HepG2 (cell line): ENCODE measurements around the gene ZNF530. TPM values are rescaled to one million over a fixed set of nuclear protein-coding genes. Genes with fewer than 3 reads are reported as not detected.

Experiments used
- MEIS1 ChIP-seq: sonication (generic); formaldehyde crosslinking; IDR thresholded peaks from 2 replicates; pipeline ENCODE4 v1.9.0; 2021; ENCODE audit warnings: mild to moderate bottlenecking, missing genetic modification reagents, moderate library complexity, borderline replicate concordance
- MZF1 ChIP-seq: sonication (generic); formaldehyde crosslinking; IDR thresholded peaks from 2 replicates; pipeline ENCODE4 v1.8.1; 2023; ENCODE audit warnings: mild to moderate bottlenecking, missing genetic modification reagents, borderline replicate concordance
- RORA ChIP-seq: sonication (generic); formaldehyde crosslinking; IDR thresholded peaks from 2 replicates; pipeline ENCODE4 v1.5.0; 2020; ENCODE audit warnings: mild to moderate bottlenecking, missing genetic modification reagents, moderate library complexity
- SMAD1 ChIP-seq: sonication (generic); formaldehyde crosslinking; IDR thresholded peaks from 2 replicates; pipeline ENCODE4 v1.4.0; 2020; ENCODE audit warnings: missing genetic modification reagents, low read depth, mild to moderate bottlenecking, borderline replicate concordance
- SRY ChIP-seq: sonication (generic); formaldehyde crosslinking; IDR thresholded peaks from 2 replicates; pipeline ENCODE4 v1.8.0; 2022; ENCODE audit warnings: mild to moderate bottlenecking, missing genetic modification reagents
- TBX2 ChIP-seq: sonication (generic); formaldehyde crosslinking; IDR thresholded peaks from 2 replicates; pipeline ENCODE4 v1.5.0; 2020; ENCODE audit warnings: missing genetic modification reagents, mild to moderate bottlenecking, borderline replicate concordance
- ZNF253 ChIP-seq: sonication (generic); formaldehyde crosslinking; IDR thresholded peaks from 2 replicates; pipeline ENCODE4 v1.8.0; 2022; ENCODE audit warnings: mild to moderate bottlenecking, missing genetic modification reagents, borderline replicate concordance
- ZNF562 ChIP-seq: sonication (generic); formaldehyde crosslinking; IDR thresholded peaks from 2 replicates; pipeline ENCODE4 v1.8.0; 2022; ENCODE audit warnings: missing genetic modification reagents, borderline replicate concordance
- ZNF567 ChIP-seq: sonication (generic); formaldehyde crosslinking; IDR thresholded peaks from 2 replicates; pipeline ENCODE4 v1.8.1; 2023; ENCODE audit warnings: mild to moderate bottlenecking, missing genetic modification reagents, borderline replicate concordance
- polyA plus RNA-seq, 8 experiments: library from polyadenylated mRNA; depleted of rRNA in 3 of 8; stranded (reverse) in 7 of 8; unstranded in 1 of 8; fragments of >200 nt; fragmentation: Illumina TruSeq in 4 of 8; extraction: Trizol in 4 of 8; gene quantifications; 2 replicates each; pipeline versions ENCODE4 v1.2.1 to v1.2.3, GENCODE V29; 2011 to 2016; ENCODE audit warnings: low read depth in 4 of 8, missing spikeins in 1 of 8, mixed read lengths in 1 of 8; ENCODE audit not compliant: insufficient read depth in 1 of 8
- total RNA-seq, 5 experiments: library from RNA; depleted of rRNA; stranded (reverse); fragments of >200 nt; fragmentation: Illumina TruSeq; extraction: Trizol; gene quantifications; 2 replicates each; pipeline ENCODE4 v1.2.3, GENCODE V29; 2016; ENCODE audit warnings: low read depth in 1 of 5
- TF ChIP-seq, protein P1 (sequence below): sonication (generic); formaldehyde crosslinking; IDR thresholded peaks from 2 replicates; pipeline ENCODE4 v1.9.0; 2021; ENCODE audit warnings: mild to moderate bottlenecking, missing genetic modification reagents
- TF ChIP-seq, protein P2 (sequence below): sonication (generic); formaldehyde crosslinking; IDR thresholded peaks from 2 replicates; pipeline ENCODE4 v1.4.0; 2020; ENCODE audit warnings: missing genetic modification reagents, mild to moderate bottlenecking, borderline replicate concordance
- TF ChIP-seq, protein P3 (sequence below): sonication (generic); formaldehyde crosslinking; IDR thresholded peaks from 2 replicates; pipeline ENCODE4 v1.4.0; 2020; ENCODE audit warnings: missing genetic modification reagents
- TF ChIP-seq, protein P4 (sequence below): sonication (generic); formaldehyde crosslinking; IDR thresholded peaks from 2 replicates; pipeline ENCODE4 v1.4.0; 2020; ENCODE audit warnings: missing genetic modification reagents
- TF ChIP-seq, protein P5 (sequence below): sonication (generic); formaldehyde crosslinking; IDR thresholded peaks from 2 replicates; pipeline ENCODE4 v1.8.1; 2023; ENCODE audit warnings: mild to moderate bottlenecking, missing genetic modification reagents

The ZNF530 gene
- total and polyA plus RNA-seq, 2 of the 13 experiments (the other 11 are each of a cell fraction or from before 2014, with no cell fraction given), result 1.1 to 7.8 TPM

DNA sequence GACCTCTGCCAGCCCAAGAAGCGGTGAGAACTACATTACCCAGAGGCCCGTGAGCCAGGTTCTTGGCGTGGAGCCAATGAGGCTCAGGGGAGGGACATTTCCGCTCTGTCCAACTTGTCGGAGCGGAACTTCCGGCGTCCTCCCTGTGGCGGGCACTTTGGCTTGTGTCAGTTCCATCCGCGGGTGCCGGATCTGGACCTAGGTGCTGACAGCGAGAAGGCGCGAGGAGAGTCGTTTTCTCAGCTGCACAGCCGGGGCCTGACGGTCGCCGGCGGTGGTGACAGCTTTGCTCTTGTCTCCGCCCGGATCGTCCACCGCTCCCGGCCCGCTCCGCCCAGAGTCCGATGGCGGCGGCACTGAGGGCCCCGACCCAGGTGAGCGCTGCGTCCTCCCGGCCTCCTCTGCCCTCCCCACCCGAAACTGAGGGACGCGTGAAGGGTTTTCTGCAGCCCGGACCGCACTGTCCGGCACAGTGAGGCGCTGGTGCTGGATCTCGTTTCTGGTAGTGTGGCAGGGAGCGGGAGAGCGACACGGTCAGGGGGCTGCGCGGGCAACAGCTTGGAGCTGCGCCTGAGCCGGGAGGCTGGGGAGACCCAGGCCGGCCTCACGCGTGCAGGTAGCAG, at the start of gene ZNF530 (continued):
- TF ChIP-seq, protein P1, sequence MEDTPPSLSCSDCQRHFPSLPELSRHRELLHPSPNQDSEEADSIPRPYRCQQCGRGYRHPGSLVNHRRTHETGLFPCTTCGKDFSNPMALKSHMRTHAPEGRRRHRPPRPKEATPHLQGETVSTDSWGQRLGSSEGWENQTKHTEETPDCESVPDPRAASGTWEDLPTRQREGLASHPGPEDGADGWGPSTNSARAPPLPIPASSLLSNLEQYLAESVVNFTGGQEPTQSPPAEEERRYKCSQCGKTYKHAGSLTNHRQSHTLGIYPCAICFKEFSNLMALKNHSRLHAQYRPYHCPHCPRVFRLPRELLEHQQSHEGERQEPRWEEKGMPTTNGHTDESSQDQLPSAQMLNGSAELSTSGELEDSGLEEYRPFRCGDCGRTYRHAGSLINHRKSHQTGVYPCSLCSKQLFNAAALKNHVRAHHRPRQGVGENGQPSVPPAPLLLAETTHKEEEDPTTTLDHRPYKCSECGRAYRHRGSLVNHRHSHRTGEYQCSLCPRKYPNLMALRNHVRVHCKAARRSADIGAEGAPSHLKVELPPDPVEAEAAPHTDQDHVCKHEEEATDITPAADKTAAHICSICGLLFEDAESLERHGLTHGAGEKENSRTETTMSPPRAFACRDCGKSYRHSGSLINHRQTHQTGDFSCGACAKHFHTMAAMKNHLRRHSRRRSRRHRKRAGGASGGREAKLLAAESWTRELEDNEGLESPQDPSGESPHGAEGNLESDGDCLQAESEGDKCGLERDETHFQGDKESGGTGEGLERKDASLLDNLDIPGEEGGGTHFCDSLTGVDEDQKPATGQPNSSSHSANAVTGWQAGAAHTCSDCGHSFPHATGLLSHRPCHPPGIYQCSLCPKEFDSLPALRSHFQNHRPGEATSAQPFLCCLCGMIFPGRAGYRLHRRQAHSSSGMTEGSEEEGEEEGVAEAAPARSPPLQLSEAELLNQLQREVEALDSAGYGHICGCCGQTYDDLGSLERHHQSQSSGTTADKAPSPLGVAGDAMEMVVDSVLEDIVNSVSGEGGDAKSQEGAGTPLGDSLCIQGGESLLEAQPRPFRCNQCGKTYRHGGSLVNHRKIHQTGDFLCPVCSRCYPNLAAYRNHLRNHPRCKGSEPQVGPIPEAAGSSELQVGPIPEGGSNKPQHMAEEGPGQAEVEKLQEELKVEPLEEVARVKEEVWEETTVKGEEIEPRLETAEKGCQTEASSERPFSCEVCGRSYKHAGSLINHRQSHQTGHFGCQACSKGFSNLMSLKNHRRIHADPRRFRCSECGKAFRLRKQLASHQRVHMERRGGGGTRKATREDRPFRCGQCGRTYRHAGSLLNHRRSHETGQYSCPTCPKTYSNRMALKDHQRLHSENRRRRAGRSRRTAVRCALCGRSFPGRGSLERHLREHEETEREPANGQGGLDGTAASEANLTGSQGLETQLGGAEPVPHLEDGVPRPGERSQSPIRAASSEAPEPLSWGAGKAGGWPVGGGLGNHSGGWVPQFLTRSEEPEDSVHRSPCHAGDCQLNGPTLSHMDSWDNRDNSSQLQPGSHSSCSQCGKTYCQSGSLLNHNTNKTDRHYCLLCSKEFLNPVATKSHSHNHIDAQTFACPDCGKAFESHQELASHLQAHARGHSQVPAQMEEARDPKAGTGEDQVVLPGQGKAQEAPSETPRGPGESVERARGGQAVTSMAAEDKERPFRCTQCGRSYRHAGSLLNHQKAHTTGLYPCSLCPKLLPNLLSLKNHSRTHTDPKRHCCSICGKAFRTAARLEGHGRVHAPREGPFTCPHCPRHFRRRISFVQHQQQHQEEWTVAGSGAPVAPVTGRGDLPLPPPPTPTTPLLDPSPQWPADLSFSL (CRISPR knock-in tag), result no peak
- TF ChIP-seq TBX2 (CRISPR knock-in tag) (peak; percentile 72; the same call in 1 of the 2 replicates), MEIS1 (no peak), MZF1 (CRISPR knock-in tag) (no peak), ZNF253 (CRISPR knock-in tag) (peak; percentile 44; the same call in 1 of the 2 replicates), SMAD1 (no peak), ZNF562 (CRISPR knock-in tag) (no peak), ZNF567 (CRISPR knock-in tag) (no peak), RORA (no peak), SRY (CRISPR knock-in tag) (no peak)
- TF ChIP-seq, protein P2, sequence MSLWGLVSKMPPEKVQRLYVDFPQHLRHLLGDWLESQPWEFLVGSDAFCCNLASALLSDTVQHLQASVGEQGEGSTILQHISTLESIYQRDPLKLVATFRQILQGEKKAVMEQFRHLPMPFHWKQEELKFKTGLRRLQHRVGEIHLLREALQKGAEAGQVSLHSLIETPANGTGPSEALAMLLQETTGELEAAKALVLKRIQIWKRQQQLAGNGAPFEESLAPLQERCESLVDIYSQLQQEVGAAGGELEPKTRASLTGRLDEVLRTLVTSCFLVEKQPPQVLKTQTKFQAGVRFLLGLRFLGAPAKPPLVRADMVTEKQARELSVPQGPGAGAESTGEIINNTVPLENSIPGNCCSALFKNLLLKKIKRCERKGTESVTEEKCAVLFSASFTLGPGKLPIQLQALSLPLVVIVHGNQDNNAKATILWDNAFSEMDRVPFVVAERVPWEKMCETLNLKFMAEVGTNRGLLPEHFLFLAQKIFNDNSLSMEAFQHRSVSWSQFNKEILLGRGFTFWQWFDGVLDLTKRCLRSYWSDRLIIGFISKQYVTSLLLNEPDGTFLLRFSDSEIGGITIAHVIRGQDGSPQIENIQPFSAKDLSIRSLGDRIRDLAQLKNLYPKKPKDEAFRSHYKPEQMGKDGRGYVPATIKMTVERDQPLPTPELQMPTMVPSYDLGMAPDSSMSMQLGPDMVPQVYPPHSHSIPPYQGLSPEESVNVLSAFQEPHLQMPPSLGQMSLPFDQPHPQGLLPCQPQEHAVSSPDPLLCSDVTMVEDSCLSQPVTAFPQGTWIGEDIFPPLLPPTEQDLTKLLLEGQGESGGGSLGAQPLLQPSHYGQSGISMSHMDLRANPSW (CRISPR knock-in tag), result no peak; the same call in 1 of the 2 replicates
- TF ChIP-seq, protein P3, sequence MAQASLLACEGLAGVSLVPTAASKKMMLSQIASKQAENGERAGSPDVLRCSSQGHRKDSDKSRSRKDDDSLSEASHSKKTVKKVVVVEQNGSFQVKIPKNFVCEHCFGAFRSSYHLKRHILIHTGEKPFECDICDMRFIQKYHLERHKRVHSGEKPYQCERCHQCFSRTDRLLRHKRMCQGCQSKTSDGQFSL, result no peak
- TF ChIP-seq, protein P4, sequence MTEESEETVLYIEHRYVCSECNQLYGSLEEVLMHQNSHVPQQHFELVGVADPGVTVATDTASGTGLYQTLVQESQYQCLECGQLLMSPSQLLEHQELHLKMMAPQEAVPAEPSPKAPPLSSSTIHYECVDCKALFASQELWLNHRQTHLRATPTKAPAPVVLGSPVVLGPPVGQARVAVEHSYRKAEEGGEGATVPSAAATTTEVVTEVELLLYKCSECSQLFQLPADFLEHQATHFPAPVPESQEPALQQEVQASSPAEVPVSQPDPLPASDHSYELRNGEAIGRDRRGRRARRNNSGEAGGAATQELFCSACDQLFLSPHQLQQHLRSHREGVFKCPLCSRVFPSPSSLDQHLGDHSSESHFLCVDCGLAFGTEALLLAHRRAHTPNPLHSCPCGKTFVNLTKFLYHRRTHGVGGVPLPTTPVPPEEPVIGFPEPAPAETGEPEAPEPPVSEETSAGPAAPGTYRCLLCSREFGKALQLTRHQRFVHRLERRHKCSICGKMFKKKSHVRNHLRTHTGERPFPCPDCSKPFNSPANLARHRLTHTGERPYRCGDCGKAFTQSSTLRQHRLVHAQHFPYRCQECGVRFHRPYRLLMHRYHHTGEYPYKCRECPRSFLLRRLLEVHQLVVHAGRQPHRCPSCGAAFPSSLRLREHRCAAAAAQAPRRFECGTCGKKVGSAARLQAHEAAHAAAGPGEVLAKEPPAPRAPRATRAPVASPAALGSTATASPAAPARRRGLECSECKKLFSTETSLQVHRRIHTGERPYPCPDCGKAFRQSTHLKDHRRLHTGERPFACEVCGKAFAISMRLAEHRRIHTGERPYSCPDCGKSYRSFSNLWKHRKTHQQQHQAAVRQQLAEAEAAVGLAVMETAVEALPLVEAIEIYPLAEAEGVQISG, result peak; percentile 94
- TF ChIP-seq, protein P5, sequence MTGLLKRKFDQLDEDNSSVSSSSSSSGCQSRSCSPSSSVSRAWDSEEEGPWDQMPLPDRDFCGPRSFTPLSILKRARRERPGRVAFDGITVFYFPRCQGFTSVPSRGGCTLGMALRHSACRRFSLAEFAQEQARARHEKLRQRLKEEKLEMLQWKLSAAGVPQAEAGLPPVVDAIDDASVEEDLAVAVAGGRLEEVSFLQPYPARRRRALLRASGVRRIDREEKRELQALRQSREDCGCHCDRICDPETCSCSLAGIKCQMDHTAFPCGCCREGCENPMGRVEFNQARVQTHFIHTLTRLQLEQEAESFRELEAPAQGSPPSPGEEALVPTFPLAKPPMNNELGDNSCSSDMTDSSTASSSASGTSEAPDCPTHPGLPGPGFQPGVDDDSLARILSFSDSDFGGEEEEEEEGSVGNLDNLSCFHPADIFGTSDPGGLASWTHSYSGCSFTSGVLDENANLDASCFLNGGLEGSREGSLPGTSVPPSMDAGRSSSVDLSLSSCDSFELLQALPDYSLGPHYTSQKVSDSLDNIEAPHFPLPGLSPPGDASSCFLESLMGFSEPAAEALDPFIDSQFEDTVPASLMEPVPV (CRISPR knock-in tag), result peak; percentile 56; the same call in 1 of the 2 replicates
